ENCODE data around the gene RETREG2.

Gene RETREG2

DNA sequence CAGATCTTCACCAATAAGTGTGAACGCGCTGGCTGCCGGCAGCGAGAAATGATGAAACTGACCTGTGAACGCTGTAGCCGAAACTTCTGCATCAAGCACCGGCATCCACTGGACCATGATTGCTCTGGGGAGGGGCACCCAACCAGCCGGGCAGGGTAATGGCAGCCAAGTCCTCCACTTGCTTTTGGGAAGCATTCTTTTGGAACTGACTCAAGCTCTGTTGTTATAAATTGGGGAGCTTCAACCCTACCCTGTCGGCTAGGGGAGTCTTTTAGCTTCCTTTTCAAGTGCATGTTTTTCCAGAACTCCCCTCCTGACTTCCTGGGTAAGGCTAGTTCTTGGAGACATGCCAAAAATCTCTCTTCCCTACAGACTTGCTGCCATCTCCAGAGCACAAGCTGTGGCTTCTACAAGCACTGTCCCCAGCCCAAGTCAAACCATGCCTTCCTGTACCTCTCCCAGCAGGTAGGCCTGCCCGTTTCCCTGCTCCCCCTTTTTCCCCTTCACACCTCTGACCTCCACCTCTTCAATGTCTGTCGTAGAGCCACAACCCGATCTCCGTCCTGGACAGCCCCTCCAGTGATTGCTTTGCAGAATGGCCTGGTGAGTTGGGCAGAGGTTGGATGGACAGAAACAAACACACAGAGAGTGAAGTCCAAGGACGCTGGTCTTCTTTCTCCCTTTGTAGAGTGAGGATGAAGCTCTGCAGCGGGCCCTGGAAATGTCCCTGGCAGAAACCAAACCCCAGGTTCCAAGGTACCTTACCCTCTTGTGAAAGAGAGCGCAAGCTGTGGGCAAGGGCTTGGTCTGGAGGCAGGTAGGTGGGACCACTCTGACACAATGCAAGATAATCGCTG is 30.0 kb downstream of the RETREG2 start:
- in situ Hi-C loops (cut with HindIII; ENCODE audit: low pct_ligation_motif_present, low pct_unique_long_range_greater_than_20kb, low sequenced_read_pairs): no loop called here
- DNase-seq: peak; percentile 18

DNA sequence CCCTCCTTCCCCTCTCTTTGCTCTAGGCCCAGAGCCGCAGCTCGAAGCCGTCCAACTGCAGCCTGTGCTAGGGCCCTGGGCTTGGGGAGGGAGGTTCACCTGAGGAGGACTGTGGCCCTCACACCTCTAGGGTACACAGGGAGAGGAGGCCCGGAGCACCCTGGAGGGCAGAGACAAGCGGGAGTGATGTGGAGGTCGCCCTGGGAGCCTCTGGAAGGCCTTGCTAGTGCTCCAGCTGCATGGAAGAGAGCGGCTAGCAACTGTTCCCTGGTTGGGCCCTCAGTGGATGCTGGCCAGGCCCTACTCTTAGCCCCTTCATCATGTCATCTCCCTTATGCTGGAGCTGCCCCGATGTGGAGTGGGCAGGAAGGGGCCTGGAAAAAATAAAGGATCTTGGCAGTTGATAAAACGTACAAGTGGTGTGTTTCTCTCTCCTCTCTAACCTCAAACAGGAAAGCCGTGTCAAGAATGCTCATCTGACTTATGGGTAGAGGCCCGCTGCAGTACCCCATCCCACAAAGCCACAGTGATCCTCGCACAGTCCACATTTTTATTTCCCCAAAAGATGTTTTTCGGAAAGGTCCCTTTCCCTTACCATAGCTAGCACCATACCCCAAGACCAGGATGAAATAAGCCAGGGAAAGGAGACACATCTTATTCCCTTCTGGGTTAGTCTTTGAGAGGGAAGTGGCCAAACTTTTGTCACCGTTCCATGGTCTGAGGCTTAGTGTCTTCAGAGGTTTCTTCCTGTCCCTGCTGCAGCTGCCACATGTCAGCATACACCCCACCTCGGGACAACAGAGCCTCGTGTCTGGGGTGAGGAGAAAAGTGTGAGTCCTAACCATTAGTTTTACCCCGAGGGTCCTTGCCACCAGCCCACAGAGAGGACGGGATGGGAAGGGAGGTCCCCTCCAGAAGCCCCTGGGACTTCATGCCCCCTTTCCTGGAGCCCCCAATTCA is 31.4 kb downstream of the RETREG2 start:
- in situ Hi-C loops (cut with HindIII; ENCODE audit: low pct_ligation_motif_present, low pct_unique_long_range_greater_than_20kb, low sequenced_read_pairs): no loop called here
- DNase-seq: no peak

DNA sequence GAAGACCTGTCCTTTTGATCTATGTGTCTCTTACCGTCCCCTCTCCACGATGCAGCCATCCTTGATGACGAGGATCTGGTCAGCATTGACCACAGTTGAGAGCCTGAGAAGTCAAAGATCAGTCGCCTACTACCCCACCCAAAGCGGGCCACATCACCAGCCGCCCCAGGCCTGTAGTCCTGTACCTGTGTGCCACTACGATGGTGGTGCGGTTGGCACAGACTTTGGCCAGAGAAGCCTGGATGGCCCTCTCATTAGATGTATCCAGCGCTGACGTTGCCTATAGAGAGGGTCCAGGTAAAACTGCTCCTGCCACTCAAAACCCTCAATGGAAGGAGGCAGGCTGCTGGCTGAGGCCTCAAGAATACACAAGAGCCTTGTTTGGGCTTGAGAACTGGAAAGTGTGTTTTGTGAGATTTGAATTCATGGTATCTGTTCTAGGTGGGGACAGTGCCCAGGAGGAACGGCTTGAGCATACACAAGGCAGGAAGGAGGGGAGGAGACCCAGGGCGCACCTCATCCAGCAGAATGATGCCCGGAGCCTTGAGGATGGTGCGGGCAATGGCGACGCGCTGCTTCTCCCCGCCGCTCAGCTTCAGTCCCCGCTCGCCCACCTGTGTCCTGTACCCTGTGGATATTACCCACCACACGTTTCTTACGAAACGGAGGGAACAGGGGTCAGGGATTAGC is 32.3 kb downstream of the RETREG2 start:
- in situ Hi-C loops (cut with HindIII; ENCODE audit: low pct_ligation_motif_present, low pct_unique_long_range_greater_than_20kb, low sequenced_read_pairs): no loop called here
- DNase-seq: no peak

DNA sequence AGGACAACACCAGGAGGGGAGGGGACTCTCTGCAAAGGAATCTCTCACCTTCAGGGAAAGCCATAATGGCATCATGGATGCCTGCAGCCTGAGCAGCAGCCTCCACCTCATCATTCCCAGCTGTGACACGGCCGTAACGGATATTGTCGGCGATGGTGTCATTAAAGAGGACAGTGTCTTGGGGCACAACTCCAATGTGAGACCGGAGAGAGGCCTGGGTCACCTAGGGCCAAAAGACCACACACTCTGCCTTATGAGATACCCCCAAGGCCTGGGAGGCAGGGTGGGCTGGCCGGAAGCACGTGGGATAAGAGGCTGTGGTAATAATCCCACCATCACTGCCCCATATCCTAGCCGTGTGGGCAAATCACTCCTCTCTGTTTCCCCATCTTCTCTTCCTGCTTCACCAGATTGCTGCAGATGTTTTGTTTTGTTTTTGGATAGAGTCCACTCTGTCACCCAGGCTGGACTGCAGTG is 32.8 kb downstream of the RETREG2 start:
- no peak for DNase-seq
- in situ Hi-C loops (cut with HindIII; ENCODE audit: low pct_ligation_motif_present, low pct_unique_long_range_greater_than_20kb, low sequenced_read_pairs): no loop called here

DNA sequence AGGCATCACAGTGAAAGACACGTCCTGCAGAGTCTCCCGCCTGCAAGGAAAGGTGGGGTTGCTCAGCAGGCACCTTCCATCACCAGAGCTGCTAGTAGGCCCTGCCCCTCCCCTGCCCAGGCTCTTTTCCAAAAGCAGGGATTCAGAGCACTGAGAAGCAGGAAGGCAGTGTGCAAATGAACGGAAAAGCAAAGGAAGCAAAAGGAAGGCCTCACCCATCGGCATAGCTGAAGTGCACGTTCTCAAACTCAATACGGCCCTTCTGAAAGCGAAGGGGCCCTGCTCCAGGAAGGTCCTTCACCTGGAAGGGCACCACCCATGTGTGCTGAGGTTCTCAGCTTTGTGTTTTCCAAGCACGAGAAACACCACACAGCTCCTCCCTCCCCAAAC is 34.9 kb downstream of the RETREG2 start:
- in situ Hi-C loops (cut with HindIII; ENCODE audit: low pct_ligation_motif_present, low pct_unique_long_range_greater_than_20kb, low sequenced_read_pairs): no loop called here
- DNase-seq: no peak

DNA sequence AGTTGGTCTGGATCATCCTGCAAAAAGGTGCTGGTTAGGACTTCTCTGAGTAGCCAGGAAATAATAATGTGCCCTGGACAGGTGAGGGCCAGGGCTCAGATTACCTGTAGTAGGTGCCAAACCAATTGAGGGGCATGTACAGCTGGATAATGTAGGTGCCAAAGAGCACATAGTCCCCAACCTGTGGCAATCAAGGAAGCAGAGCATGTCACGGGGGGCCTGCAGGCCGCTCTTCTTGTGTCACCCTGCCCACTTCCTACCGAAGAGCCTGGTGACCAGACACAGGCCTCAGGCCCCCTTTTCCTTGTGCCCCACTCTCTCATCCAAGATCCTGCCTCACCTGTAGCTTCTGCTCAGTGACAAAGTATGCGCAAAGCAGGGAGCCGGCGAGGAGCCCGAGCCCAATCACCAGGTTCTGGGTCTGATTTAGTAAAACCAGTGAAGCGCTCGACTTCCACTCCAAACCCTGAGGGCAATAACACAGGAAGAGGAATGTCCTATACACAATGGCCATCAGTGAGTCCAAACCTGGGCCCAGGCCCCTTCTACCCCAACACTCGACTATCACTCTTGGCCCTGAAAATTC is 35.5 kb downstream of the RETREG2 start:
- in situ Hi-C loops (cut with HindIII; ENCODE audit: low pct_ligation_motif_present, low pct_unique_long_range_greater_than_20kb, low sequenced_read_pairs): no loop called here
- no peak for DNase-seq

DNA sequence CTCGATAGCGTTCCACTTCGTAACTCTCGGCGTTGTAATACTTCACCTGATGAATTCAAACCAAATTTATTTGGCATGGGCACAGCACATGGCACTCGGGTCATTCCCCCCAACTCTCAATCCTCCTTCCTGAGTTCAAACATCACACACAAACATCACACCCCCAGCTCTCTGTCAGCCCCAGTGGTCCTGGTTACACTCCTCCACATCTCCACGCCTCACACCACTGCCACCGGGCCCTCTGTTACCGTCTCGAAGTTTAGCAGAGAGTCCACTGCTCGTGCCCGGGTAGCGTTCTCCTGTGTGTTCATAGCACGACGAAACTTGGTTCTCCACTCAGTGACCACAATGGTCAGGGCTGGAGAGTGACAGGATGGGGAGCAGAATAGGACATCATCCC is 36.1 kb downstream of the RETREG2 start:
- in situ Hi-C loops (cut with HindIII; ENCODE audit: low pct_ligation_motif_present, low pct_unique_long_range_greater_than_20kb, low sequenced_read_pairs): no loop called here
- DNase-seq: no peak

DNA sequence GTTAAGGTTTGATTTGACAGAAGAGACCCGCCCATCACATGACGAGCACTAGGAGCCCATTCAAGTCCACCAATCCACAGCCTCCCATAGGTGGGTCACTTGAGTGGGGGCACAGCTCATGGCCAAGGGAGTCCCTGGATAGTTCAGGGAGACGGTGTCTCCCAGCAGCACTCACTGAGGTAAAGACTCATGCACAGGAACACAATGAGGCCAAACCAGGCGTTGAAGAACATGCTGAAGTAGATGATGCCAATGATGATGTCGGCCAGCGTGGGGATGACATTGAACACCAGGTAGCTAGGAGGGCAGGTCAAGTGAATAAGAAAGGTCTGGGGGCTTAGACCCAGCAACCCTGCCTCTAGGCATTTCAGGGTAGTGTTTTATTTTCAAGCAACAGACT is 36.7 kb downstream of the RETREG2 start:
- DNase-seq: no peak
- in situ Hi-C loops (cut with HindIII; ENCODE audit: low pct_ligation_motif_present, low pct_unique_long_range_greater_than_20kb, low sequenced_read_pairs): no loop called here

DNA sequence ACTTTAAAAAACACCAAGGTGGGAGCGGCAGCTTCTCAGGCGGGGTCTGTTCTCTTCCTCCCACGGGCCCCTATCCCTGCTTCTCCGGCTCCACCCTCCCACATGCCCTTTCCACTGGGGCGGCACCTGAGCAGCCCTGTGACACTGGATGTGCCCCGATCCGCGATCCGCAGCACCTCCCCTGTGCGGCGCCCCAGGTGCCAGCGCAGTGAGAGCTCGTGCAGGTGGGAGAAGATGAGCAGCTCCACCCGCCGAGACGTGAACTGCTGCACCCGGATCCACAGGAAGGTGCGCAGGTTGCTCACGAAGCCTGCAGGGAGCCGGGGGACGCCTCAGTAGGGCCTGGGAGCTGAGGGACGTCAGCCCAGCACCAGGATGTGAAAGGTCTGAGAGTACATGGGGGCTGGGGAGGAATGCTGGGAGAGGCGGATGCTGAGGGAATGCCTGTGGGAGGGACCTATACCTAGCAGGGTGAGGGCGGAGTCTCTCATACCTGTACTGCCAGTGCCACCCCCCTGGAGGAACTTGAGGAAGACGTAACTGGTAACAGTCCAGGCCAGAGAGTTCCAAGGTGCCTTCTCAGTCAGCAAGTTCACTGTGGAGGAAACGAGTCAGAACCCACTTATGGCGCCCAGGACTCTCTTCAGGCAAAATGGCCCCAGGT is 37.9 kb downstream of the RETREG2 start:
- in situ Hi-C loops (cut with HindIII; ENCODE audit: low pct_ligation_motif_present, low pct_unique_long_range_greater_than_20kb, low sequenced_read_pairs): no loop called here
- no peak for DNase-seq

DNA sequence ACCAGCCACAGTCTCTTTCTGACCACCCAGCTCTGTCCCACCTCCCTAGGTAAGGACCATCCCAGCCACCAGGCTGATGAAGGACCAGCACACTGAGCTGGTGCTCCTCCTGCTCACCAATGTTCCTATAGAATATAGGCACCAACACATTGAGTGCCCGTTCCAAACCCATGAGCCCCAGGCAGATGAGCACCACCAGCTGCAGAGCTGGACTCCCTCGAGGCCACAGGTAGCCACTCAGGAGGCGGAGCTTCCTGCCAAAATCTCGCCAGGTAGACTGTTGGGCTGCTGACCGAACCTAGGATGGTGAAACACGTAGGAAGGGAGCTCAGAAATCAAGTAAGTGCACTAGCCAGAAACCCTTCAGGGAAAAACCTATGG is 38.5 kb downstream of the RETREG2 start:
- DNase-seq: no peak
- in situ Hi-C loops (cut with HindIII; ENCODE audit: low pct_ligation_motif_present, low pct_unique_long_range_greater_than_20kb, low sequenced_read_pairs): no loop called here

DNA sequence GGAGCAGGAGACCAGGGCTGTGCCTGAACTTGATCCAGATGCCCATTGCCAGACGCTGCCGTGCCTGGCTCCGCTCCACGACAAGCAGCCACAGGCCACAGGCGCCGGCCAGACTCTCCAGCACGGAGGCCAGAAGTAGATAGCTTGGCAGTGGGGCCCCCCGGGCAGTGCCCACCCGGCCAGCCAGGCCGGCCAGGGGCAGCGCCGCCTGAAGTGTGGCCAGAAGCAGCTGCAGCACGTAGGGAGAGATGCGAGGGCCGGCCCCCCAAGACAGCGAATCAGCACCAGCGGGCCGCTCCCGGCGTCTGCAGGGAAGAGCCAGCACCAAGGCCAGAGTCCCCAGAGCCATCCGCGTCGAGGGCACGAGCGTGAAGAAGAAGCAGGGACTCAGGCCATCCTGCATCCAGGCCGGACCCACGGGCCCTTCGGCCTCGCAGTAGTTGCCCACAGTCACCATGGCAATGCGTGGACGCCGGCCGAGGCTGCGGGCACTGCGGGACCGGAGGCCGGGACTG is 40.2 kb downstream of the RETREG2 start:
- in situ Hi-C loops (cut with HindIII; ENCODE audit: low pct_ligation_motif_present, low pct_unique_long_range_greater_than_20kb, low sequenced_read_pairs): no loop called here
- DNase-seq: peak; percentile 83

DNA sequence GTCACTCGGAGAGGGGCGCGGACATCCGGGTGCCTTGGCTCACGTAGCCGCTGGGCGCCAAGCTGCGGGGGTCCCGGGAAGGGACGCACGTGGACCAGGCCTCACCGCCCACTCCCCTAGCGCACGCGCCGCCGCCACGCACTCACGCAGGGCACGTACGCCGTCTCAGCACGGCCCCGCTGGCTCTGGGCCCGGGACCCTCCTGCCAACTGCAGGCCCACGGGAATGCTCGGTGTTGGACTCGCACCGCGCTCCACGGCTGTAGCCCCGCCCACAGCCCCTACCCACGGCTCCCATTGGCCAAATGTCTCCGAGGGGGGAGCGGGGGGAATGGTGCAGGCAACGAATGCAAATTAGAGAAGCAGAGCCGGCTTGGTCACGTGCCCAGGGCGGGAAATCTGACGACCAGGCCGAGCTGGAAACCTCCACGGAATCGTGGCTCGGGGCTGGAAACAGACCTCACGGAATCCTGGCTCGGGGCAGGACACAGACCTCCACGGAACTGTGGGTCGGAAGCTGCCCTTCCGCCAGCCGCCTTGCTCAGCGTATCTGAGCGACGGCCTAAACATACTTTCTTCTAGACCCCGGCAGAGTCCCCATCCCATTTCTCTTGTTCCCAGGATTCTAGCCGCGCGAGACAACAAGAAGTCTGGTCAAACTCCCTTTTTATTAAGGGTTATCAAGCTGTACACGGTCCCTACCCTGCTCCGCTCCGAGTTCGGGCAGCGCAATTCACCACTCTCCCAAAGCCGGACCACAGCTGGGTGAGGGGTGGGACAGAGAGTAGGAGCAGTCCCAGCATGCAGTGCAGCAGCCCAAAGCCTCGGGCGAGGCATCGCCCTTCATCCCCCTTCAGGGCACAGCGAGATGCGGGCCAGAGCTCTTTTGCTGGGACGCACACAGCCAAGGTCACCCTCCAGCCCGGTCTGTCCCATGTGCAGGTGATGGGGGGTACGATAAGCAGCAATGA is 40.9 kb downstream of the RETREG2 start, which contains the start of gene ABCB6:
Gene ABCB6 (minus strand): TSS at position 227 of the 970 bp plus-strand sequence. CDS start 285 bp downstream, outside the sequence.
- in situ Hi-C loops (cut with HindIII; ENCODE audit: low pct_ligation_motif_present, low pct_unique_long_range_greater_than_20kb, low sequenced_read_pairs): no loop called here
- DNase-seq: peak; percentile 91

DNA sequence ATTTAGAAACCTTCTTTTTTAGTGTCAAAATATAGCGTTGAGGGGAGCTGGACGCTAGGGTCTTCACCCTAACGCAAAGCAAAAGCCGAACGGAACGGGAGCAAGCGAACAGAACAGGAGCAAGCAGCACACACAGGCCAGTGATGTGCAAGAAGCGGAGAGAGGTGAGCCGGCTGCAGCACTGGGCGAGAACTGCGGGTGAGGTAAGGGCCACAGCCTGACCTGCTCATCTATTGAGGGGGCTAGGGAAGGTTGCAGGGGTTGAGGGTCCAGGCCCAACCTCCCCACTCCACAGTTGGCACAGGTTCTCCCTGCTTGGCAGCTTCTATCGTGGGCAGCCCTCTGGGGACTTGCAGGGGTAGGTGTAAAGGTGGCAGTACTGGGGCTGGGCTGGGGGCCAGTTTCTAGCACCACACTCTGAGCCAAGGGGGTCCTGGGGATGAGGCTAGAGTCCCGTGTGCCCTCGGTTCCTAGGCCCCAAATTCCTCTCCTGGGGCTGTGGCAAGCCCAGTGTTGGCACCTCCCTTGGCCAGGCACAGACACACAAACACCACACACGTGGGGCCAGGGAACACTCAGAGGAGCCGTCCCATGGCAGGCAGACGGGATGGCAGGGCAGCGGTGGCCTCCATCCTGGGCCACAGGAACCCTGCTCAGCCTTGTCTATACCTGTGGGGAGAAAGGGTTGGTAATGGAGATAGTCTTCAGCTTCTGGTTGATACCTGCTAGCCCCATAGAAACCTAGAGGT is 41.9 kb downstream of the RETREG2 start:
- in situ Hi-C loops (cut with HindIII; ENCODE audit: low pct_ligation_motif_present, low pct_unique_long_range_greater_than_20kb, low sequenced_read_pairs): no loop called here
- DNase-seq: no peak

DNA sequence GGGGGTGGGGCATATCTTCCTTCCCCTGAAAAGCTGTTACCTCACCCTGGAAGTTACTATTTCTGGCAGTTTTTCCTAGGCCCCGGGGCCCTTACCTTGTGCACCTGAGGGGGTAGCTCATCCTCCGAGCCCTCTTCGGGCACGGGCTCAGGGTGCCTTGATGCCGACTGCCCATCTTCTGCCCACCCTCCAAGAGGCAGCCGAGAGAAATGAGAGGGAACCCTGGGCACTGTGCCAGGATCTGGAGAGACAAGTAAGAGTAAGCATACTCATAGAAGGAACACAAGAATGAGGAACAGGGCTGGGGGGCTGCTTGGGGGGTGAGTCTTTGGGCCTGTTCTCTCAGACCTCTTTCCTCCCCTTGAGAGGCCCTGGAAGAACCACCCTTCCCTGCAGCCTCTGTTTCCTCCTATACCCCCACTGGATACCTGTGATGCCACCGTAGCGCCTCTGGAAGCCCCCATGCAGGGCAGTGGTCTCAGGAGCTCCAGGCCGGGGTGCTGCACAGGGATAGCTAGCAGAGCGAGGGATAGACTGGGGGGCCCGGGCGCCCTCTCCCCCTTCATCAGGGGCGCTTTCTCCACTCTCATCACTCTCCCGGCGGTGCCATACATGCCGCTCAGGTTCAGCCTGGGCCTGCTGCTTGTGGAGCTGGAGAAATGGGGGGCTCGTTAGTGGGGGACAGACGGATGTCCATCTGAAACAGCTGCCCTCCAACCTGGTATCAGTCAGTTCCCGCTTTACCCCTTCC is 42.8 kb downstream of the RETREG2 start:
- in situ Hi-C loops (cut with HindIII; ENCODE audit: low pct_ligation_motif_present, low pct_unique_long_range_greater_than_20kb, low sequenced_read_pairs): no loop called here
- no peak for DNase-seq

DNA sequence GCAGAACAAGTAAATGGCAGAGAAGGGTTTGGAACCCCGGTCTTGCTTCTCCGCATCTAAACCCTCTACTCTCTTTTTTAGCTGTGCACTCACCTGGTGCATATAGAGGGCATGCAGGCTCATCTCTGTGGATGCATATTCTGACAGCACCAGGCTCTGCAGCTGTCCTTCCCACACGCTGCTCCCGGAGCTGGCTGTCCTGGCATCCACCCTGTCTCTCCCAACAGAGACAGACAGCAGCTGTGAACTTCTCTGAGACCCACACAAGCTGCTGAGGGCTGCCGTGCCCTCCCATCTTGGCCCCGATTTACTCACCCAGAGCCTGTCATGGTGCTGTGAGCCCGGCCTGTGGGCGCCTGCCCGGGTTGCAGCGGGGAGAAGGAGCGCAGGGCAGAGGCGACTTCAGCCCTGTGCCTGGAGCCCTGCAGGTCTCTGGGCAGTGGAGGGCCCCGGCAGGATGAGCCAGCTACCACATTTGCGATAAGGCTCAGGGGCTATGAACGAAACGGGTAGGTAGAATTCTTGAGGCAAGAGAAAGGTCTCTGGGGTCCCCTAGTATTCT is 44.0 kb downstream of the RETREG2 start:
- no peak for DNase-seq
- in situ Hi-C loops (cut with HindIII; ENCODE audit: low pct_ligation_motif_present, low pct_unique_long_range_greater_than_20kb, low sequenced_read_pairs): no loop called here
